GM23338 (cell line): ENCODE data around the gene IGFBP4. TPM values are rescaled to one million over a fixed set of nuclear protein-coding genes. Genes with fewer than 3 reads are reported as not detected.

Experiments
- ATAC-seq: fragments of 200-7000 bp; cut with Tn5 transposase; 3 replicates; pipeline ENCODE4 v1.9.1; 2020
- DNase-seq: peaks from one replicate; pipeline ENCODE4 v3.0.0-alpha.2; 2015; ENCODE audit warnings: low spot score
- H2AFZ ChIP-seq: fragments of 200-600 bp; sonication (generic); 2 replicates; pipeline ENCODE4 v1.8.0; 2016; ENCODE audit warnings: antibody characterized with exemption, mild to moderate bottlenecking, moderate library complexity
- H3F3A ChIP-seq: fragments of 200-600 bp; sonication (generic); replicated peaks from 2 replicates; pipeline ENCODE4 v1.8.0; 2017; ENCODE audit warnings: antibody characterized with exemption, mixed run types, low read depth
- H3K27ac ChIP-seq: fragments of 200-600 bp; sonication (generic); 2 replicates; pipeline ENCODE4 v1.6.1; 2016; ENCODE audit warnings: low read depth
- H3K27me3 ChIP-seq: fragments of 200-600 bp; sonication (generic); 2 replicates; pipeline ENCODE4 v1.8.0; 2016; ENCODE audit warnings: mild to moderate bottlenecking, mixed run types, moderate library complexity; ENCODE audit not compliant: insufficient read depth
- H3K36me3 ChIP-seq: fragments of 200-600 bp; sonication (generic); 2 replicates; pipeline ENCODE4 v1.8.0; 2016; ENCODE audit warnings: mild to moderate bottlenecking; ENCODE audit not compliant: insufficient read depth
- H3K4me1 ChIP-seq: fragments of 200-600 bp; sonication (generic); 2 replicates; pipeline ENCODE4 v1.8.0; 2016; ENCODE audit warnings: mild to moderate bottlenecking, moderate library complexity; ENCODE audit not compliant: insufficient read depth
- H3K4me2 ChIP-seq: fragments of 200-600 bp; sonication (generic); 2 replicates; pipeline ENCODE4 v1.7.1; 2017; ENCODE audit warnings: mixed run types
- H3K4me3 ChIP-seq: fragments of 200-600 bp; sonication (generic); 2 replicates; pipeline ENCODE4 v1.6.1; 2016; ENCODE audit warnings: mixed run types
- H3K79me2 ChIP-seq: fragments of 200-600 bp; sonication (generic); replicated peaks from 2 replicates; pipeline ENCODE4 v1.8.0; 2017; ENCODE audit warnings: mild to moderate bottlenecking; ENCODE audit not compliant: insufficient read depth
- H3K9me2 ChIP-seq: fragments of 200-600 bp; sonication (generic); 2 replicates; pipeline ENCODE4 v1.8.0; 2017; ENCODE audit not compliant: insufficient read depth
- H4K20me1 ChIP-seq: fragments of 200-600 bp; sonication (generic); replicated peaks from 2 replicates; pipeline ENCODE4 v1.8.0; 2017; ENCODE audit warnings: mild to moderate bottlenecking; ENCODE audit not compliant: insufficient read depth
- H3K27ac Mint-ChIP-seq: 2 replicates; pipeline ENCODE4 v1.8.0; 2020; ENCODE audit warnings: inconsistent platforms, mild to moderate bottlenecking, moderate library complexity, mixed read lengths
- H3K27me3 Mint-ChIP-seq: 3 replicates; pipeline ENCODE4 v1.8.0; 2022; ENCODE audit warnings: low read depth, mild to moderate bottlenecking, moderate library complexity, mixed read lengths, inconsistent platforms; ENCODE audit not compliant: insufficient read depth, poor library complexity
- H3K36me3 Mint-ChIP-seq: 3 replicates; pipeline ENCODE4 v1.8.0; 2021; ENCODE audit warnings: low read depth, mild to moderate bottlenecking, inconsistent platforms, moderate library complexity, mixed read lengths
- H3K4me1 Mint-ChIP-seq: 3 replicates; pipeline ENCODE4 v1.8.0; 2020; ENCODE audit warnings: mild to moderate bottlenecking, inconsistent platforms, mixed read lengths
- H3K4me3 Mint-ChIP-seq: 3 replicates; pipeline ENCODE4 v1.8.0; 2021; ENCODE audit warnings: moderate library complexity, mild to moderate bottlenecking, inconsistent platforms, mixed read lengths
- H3K9me3 Mint-ChIP-seq: 3 replicates; pipeline ENCODE4 v1.8.0; 2020; ENCODE audit warnings: moderate library complexity, mild to moderate bottlenecking, inconsistent platforms, mixed read lengths
- CREB1 ChIP-seq: fragments of 250-450 bp; sonication (Bioruptor Pico); IDR thresholded peaks from 2 replicates; pipeline ENCODE4 v1.5.0; 2020; ENCODE audit warnings: low read depth, mild to moderate bottlenecking, moderate library complexity
- CTCF ChIP-seq, 2 experiments: fragments of 200-600 bp in 1 of 2; sonication (generic) in 1 of 2; conservative IDR thresholded peaks; 2 replicates each; pipeline versions ENCODE4 v1.5.1 to v1.6.1; 2016 to 2017; ENCODE audit warnings: antibody characterized with exemption in 2 of 2, low read depth in 2 of 2, mild to moderate bottlenecking in 2 of 2, moderate library complexity in 1 of 2
- ETS1 ChIP-seq: IDR thresholded peaks from 2 replicates; pipeline ENCODE4 v1.6.1; 2016; ENCODE audit warnings: antibody characterized with exemption
- EZH2 ChIP-seq: fragments of 200-600 bp; sonication (generic); IDR thresholded peaks from one replicate; pipeline ENCODE4 v1.8.0; 2017; ENCODE audit warnings: antibody characterized with exemption, mild to moderate bottlenecking, low read depth; ENCODE audit not compliant: unreplicated experiment
- EZH2phosphoT487 ChIP-seq: fragments of 200-600 bp; sonication (generic); IDR thresholded peaks from one replicate; pipeline ENCODE4 v1.8.1; 2018; ENCODE audit warnings: antibody characterized with exemption; ENCODE audit not compliant: unreplicated experiment
- JUNB ChIP-seq: IDR thresholded peaks from one replicate; pipeline ENCODE4 v1.6.1; 2016; ENCODE audit warnings: antibody characterized with exemption; ENCODE audit not compliant: unreplicated experiment
- NANOG ChIP-seq: IDR thresholded peaks from 2 replicates; pipeline ENCODE4 v1.6.1; 2016; ENCODE audit warnings: antibody characterized with exemption, borderline replicate concordance
- POLR2AphosphoS5 ChIP-seq: IDR thresholded peaks from 2 replicates; pipeline ENCODE4 v1.6.1; 2016; ENCODE audit warnings: antibody characterized with exemption, low read depth
- REST ChIP-seq: IDR thresholded peaks from one replicate; pipeline ENCODE4 v1.6.1; 2018; ENCODE audit warnings: antibody characterized with exemption; ENCODE audit not compliant: unreplicated experiment
- STAT1 ChIP-seq: IDR thresholded peaks from one replicate; pipeline ENCODE4 v1.6.1; 2016; ENCODE audit warnings: antibody characterized with exemption; ENCODE audit not compliant: unreplicated experiment
- ZNF114 ChIP-seq: fragments of 250-450 bp; sonication (Bioruptor Pico); IDR thresholded peaks from 2 replicates; pipeline ENCODE4 v1.5.0; 2020; ENCODE audit warnings: mild to moderate bottlenecking, moderate library complexity
- ZNF331 ChIP-seq: fragments of 250-450 bp; sonication (Bioruptor Pico); IDR thresholded peaks from 2 replicates; pipeline ENCODE4 v1.5.0; 2020; ENCODE audit warnings: low read depth, mild to moderate bottlenecking, moderate library complexity
- polyA plus RNA-seq: library from polyadenylated mRNA; unstranded; fragments of >200 nt; fragmentation: Nextera tagmentation; extraction: Ambion mirVana; gene quantifications from 2 replicates; pipeline ENCODE4 v1.2.1, GENCODE V29; 2016
- total RNA-seq: library from RNA; depleted of rRNA; stranded (reverse); fragments of >200 nt; shearing (Covaris generic); gene quantifications from 2 replicates; pipeline ENCODE4 v1.2.3, GENCODE V29; 2014
- TF ChIP-seq, protein P1 (sequence below): fragments of 250-450 bp; sonication (Bioruptor Pico); IDR thresholded peaks from 2 replicates; pipeline ENCODE4 v1.5.0; 2020; ENCODE audit warnings: mild to moderate bottlenecking, moderate library complexity

IGFBP4 gene
- total and polyA plus RNA-seq, 2 experiments from 2014 or later = 38.7 to 78.9 TPM

DNA sequence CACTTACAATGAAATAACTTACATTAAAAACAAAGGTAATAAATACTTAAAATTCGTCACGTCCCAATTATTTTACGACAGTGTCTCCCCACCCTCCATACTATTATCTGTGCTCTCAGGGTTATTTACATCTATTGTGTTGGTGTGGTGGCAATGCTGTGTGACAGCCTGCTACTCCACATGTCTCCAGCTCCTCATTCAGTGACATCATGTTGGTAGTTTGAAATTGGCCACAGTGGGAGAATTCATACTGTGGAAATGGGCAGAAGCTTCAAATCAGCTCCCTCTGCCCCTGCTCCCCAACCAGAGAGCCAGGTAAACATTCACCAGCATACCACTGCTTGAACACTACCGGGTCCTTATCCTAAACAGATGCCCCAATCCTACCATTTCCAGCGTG is 51.9 kb downstream of the IGFBP4 start:
- Histone ChIP-seq H2AFZ (no peak overlapping the region), H3K27me3 (no peaks in the 10 kb centered on the region), H3K79me2 (no peaks in the 10 kb centered on the region), H3K4me2 (no peak overlapping the region), H3K4me1 (peaks cover 44% of the 10 kb centered on the region), H3F3A (peaks cover 21% of the 10 kb centered on the region), H3K4me3 (no peak overlapping the region), H3K36me3 (no peaks in the 10 kb centered on the region), H3K27ac (no peak overlapping the region), H4K20me1 (no peaks in the 10 kb centered on the region), H3K9me2 (no peaks in the 10 kb centered on the region)
- H3K4me3 Mint-ChIP-seq = no peak overlapping the region
- H3K27me3 Mint-ChIP-seq = peaks cover 6% of the 10 kb centered on the region
- H3K4me1 Mint-ChIP-seq = peaks cover 45% of the 10 kb centered on the region
- no peaks in the 10 kb centered on the region; the same call in 2 of the 3 replicates for H3K36me3 Mint-ChIP-seq
- no peak overlapping the region; the same call in 1 of the 2 replicates for H3K27ac Mint-ChIP-seq
- TF ChIP-seq REST = no peak
- no peak for TF ChIP-seq JUNB
- TF ChIP-seq POLR2AphosphoS5 = no peak
- no peak for TF ChIP-seq CTCF (conservative IDR thresholded peaks at IDR 0.05; ENCODE audit: low read depth in 2 of 2)
- no peak for TF ChIP-seq NANOG
- no peak for TF ChIP-seq ZNF114 (CRISPR knock-in tag)
- TF ChIP-seq STAT1 = no peak
- no peak for TF ChIP-seq ZNF331 (CRISPR knock-in tag)
- no peak for TF ChIP-seq ETS1
- TF ChIP-seq EZH2 = no peak
- TF ChIP-seq EZH2phosphoT487 = no peak
- no peak for TF ChIP-seq CREB1
- TF ChIP-seq, protein P1, sequence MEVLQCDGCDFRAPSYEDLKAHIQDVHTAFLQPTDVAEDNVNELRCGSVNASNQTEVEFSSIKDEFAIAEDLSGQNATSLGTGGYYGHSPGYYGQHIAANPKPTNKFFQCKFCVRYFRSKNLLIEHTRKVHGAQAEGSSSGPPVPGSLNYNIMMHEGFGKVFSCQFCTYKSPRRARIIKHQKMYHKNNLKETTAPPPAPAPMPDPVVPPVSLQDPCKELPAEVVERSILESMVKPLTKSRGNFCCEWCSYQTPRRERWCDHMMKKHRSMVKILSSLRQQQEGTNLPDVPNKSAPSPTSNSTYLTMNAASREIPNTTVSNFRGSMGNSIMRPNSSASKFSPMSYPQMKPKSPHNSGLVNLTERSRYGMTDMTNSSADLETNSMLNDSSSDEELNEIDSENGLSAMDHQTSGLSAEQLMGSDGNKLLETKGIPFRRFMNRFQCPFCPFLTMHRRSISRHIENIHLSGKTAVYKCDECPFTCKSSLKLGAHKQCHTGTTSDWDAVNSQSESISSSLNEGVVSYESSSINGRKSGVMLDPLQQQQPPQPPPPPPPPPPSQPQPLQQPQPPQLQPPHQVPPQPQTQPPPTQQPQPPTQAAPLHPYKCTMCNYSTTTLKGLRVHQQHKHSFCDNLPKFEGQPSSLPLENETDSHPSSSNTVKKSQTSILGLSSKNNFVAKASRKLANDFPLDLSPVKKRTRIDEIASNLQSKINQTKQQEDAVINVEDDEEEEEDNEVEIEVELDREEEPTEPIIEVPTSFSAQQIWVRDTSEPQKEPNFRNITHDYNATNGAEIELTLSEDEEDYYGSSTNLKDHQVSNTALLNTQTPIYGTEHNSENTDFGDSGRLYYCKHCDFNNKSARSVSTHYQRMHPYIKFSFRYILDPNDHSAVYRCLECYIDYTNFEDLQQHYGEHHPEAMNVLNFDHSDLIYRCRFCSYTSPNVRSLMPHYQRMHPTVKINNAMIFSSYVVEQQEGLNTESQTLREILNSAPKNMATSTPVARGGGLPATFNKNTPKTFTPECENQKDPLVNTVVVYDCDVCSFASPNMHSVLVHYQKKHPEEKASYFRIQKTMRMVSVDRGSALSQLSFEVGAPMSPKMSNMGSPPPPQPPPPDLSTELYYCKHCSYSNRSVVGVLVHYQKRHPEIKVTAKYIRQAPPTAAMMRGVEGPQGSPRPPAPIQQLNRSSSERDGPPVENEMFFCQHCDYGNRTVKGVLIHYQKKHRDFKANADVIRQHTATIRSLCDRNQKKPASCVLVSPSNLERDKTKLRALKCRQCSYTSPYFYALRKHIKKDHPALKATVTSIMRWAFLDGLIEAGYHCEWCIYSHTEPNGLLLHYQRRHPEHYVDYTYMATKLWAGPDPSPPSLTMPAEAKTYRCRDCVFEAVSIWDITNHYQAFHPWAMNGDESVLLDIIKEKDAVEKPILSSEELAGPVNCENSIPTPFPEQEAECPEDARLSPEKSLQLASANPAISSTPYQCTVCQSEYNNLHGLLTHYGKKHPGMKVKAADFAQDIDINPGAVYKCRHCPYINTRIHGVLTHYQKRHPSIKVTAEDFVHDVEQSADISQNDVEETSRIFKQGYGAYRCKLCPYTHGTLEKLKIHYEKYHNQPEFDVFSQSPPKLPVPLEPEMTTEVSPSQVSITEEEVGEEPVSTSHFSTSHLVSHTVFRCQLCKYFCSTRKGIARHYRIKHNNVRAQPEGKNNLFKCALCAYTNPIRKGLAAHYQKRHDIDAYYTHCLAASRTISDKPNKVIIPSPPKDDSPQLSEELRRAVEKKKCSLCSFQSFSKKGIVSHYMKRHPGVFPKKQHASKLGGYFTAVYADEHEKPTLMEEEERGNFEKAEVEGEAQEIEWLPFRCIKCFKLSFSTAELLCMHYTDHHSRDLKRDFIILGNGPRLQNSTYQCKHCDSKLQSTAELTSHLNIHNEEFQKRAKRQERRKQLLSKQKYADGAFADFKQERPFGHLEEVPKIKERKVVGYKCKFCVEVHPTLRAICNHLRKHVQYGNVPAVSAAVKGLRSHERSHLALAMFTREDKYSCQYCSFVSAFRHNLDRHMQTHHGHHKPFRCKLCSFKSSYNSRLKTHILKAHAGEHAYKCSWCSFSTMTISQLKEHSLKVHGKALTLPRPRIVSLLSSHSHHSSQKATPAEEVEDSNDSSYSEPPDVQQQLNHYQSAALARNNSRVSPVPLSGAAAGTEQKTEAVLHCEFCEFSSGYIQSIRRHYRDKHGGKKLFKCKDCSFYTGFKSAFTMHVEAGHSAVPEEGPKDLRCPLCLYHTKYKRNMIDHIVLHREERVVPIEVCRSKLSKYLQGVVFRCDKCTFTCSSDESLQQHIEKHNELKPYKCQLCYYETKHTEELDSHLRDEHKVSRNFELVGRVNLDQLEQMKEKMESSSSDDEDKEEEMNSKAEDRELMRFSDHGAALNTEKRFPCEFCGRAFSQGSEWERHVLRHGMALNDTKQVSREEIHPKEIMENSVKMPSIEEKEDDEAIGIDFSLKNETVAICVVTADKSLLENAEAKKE = no peak
- peaks cover 3% of the 10 kb centered on the region; the same call in 2 of the 3 replicates for H3K9me3 Mint-ChIP-seq
- DNase-seq = no peak
- ATAC-seq = no peak
